Panc1 (cell line): Measurements from ENCODE around the gene NFIC.

ENCODE experiments used
- CTCF ChIP-seq: fragments of 450-650 bp; IDR thresholded peaks from 2 replicates; pipeline ENCODE4 v1.5.1; 2017; ENCODE audit warnings: mild to moderate bottlenecking
- TCF7L2 ChIP-seq: IDR thresholded peaks from 2 replicates; pipeline ENCODE4 v1.6.1; 2011; ENCODE audit warnings: mild to moderate bottlenecking, low read depth, low read length, inconsistent platforms

DNA sequence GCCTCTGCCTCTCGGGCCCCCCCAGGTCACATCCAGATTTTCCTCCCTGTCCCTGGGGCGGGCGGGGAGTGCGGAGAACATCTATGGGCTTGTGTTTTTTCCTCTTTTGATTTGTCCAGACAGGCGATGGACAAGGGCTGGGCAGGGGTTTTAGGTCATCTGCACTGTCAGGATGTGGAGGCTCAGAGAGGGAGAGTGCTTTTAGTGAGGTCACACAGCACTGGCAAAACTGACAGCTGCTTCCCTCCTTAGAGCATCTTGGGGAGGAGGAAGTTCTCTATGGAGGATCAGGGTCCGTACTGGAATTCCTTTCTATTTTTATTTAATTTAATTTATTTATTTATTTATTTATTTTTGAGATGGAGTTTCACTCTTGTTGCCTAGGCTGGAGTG lies 38.9 kb downstream of the NFIC start:
- no peak for TF ChIP-seq CTCF
- no peak for TF ChIP-seq TCF7L2
